ENCODE results near the gene DCC.

DNA sequence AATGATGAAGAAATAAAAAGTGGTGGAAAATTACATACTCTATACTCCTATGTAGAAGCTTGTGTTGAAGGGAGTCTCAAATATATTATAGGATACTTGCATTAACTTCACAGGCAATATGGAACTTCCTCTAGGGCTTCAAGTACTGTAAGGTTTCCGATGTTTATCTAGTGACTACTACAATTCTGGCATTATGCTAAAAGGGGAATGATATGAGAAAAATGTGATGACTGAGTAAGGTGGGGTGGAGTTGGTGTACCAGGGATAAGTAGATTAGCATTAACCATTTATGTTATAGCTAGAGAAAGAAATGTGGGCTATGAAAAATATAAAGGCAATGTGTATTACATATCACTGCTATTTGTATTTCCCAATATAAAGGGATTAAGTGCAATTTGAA is 229.5 kb downstream of the DCC start:
- TF ChIP-seq CTCF (IDR thresholded peaks at IDR 0.05): no peak
- TF ChIP-seq POLR2A (IDR thresholded peaks at IDR 0.05): no peak

All from thyroid gland (tissue), 4 donors.